ENCODE data around the gene OR5D14.

The OR5D14 gene

DNA sequence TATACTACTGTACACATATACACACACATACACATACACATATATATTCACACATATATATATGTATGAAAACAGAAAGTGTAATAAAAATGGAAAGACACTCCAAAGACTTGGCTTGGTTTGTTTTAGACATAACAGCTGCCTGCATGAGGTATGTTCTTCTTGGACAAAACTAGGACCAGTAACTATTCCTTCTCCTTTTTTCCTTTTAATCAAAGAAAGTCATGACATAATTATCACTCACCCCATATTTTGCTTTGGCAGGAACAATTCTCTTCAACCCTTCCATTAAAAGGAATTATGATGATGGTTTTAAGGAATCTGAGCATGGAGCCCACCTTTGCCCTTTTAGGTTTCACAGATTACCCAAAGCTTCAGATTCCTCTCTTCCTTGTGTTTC lies at the start of gene OR5D14:
TSS of gene OR5D14 (plus strand) at position 301 of the 400 bp plus-strand sequence. CDS start at position 301, 0 bp downstream.
- no peak for DNase-seq

DNA sequence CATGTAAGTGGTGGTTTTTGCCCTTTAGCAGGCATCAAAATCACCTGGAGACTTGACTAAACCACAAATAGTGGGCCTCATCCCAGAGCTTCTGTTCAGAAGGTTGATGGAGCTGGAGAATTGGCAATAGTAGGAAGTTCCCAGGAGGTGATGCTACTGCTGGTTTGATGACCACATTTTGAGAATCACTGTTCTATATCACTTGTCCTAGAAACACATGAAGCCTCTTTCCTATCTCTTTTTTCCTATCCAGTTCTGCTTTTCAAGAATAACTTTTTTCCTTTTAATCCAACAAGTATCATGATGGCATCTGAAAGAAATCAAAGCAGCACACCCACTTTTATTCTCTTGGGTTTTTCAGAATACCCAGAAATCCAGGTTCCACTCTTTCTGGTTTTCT lies 22.2 kb upstream of the OR5D14 start, which contains the start of gene OR5D13:
TSS of gene OR5D13 (plus strand) at position 301 of the 400 bp plus-strand sequence. CDS start at position 301, 0 bp downstream.
- DNase-seq = no peak

DNA sequence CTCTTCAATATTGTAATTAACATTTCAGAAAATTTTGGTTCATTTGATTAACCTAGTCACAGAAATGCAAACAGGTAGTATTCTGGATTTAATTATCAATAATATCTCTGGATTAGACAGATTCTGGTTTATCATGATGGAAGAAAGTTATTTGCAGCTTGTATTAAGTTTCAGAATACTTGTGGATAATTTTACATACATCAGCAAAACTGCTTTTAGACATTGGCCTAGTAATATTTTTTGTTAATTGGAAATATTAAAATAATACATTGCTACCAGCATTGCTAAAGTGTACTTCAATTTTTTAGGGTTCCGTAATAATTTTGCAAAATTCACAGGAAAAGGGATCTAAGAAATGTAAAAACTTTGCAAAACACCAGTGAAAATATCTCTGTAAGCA lies 3.8 kb upstream of the OR5D14 start:
- DNase-seq = no peak

DNA sequence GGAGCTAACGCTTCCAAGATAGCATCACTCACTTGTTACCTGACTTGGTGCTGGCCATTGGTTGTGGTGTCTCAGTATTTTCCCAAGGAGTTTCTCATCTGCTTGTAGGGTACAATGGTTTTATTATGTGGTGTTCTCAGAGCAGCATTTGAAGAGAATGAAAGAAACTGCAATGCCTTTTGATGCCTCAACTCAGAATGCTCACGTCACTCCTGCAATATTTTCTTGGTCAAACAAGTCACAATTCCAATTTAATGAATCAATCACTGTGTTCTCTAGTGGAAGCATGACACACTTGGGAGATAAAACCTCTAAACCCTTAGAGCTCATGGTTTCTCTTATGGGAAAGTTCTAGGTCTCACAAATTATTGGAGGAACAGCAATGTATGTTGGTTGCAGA lies 2.0 kb upstream of the OR5D14 start:
- no peak for DNase-seq

DNA sequence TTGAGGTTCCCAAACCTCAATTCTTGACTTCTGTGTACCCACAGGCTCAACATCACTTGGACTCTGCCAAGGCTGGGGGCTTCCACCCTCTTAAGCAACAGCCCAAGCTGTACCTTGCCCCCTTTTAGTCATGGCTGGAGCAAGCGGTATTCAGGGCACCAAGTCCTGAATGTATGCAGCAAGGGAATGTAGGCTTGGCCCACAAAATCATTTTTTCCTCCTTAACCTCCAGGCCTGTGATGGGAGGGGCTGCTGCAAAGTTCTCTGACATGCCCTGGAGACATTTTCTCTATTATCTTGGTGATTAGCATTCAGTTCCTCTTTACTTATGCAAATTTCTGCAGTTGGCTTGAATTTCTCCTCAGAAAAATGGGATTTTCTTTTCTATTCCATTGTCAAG lies 10.9 kb downstream of the OR5D14 start:
- DNase-seq = no peak

DNA sequence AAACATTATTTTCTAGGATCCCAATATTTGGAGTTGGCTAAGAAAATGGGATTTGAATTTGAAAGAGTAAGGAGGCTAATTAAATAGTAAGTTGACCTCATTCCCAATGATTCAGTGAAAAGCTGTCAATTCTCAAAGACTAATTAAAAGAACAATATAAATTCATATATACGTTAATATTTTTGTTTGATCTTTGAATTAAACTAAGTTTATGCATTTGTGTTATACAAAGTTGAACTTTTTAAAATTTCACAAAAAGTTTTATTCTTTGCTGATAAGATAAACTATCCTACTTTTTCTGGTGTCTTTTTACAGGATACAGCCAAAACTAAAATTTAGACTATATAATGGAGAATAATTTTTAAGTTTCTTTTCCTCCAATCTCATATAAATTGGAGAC lies 15.7 kb downstream of the OR5D14 start, which contains the start of gene OR5L1:
TSS of gene OR5L1 (plus strand) at position 301 of the 400 bp plus-strand sequence. CDS start 100 bp downstream, outside the sequence.
- DNase-seq = no peak

DNA sequence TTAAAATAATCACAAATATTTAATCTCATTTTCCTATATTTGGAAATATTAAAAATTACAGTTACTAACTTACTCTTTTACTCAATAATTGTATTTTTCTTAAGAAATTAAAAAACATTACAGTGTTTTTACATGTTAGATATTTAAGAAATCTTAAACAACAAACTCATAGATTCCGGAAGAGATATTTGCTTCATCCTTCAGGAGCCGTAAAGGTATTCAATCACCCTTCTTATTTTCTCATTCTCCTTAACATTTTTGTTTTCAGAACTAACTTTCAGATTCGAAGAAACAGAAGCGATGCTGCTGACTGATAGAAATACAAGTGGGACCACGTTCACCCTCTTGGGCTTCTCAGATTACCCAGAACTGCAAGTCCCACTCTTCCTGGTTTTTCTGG lies 24.0 kb downstream of the OR5D14 start, which contains the start of gene OR5D18:
TSS of gene OR5D18 (plus strand) at position 301 of the 400 bp plus-strand sequence. CDS start at position 301, 0 bp downstream.
- DNase-seq = no peak

DNA sequence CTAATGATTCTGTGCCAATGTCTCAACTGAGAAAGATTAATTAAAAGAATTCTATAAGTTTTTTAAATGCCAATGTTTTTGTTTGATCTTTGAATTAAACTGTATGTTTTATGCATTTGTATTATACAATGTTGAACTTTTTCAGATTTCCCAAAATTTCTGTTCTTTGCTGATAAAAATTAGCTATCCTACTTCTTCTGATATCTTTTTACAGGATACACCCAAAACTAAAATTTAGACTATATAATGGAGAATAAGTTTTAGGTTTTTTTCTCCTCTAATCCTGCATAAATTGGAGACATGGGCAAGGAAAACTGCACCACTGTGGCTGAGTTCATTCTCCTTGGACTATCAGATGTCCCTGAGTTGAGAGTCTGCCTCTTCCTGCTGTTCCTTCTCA lies 31.6 kb downstream of the OR5D14 start, which contains the start of gene OR5L2:
TSS of gene OR5L2 (plus strand) at position 301 of the 400 bp plus-strand sequence. CDS start at position 301, 0 bp downstream.
- no peak for DNase-seq

DNA sequence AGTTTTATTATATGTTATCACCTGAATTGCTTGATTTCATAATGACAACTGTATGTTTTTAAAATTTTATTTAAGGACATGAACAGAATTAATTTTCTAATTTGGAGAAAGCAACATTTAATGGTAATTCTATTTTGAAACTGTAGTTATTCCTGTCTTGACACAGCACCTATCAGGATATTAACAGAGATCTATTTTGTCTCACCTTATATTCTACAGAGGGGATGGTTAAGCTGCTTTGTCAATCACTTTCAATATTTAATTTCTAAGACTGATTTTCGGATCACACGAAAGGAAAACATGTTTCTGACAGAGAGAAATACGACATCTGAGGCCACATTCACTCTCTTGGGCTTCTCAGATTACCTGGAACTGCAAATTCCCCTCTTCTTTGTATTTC lies 43.1 kb downstream of the OR5D14 start, which contains the start of gene OR5D16:
TSS of gene OR5D16 (plus strand) at position 301 of the 400 bp plus-strand sequence. CDS start at position 301, 0 bp downstream.
- no peak for DNase-seq

Measured in NCI-H345 (cell line).